Measurements from ENCODE around the gene NEAT1.

DNA sequence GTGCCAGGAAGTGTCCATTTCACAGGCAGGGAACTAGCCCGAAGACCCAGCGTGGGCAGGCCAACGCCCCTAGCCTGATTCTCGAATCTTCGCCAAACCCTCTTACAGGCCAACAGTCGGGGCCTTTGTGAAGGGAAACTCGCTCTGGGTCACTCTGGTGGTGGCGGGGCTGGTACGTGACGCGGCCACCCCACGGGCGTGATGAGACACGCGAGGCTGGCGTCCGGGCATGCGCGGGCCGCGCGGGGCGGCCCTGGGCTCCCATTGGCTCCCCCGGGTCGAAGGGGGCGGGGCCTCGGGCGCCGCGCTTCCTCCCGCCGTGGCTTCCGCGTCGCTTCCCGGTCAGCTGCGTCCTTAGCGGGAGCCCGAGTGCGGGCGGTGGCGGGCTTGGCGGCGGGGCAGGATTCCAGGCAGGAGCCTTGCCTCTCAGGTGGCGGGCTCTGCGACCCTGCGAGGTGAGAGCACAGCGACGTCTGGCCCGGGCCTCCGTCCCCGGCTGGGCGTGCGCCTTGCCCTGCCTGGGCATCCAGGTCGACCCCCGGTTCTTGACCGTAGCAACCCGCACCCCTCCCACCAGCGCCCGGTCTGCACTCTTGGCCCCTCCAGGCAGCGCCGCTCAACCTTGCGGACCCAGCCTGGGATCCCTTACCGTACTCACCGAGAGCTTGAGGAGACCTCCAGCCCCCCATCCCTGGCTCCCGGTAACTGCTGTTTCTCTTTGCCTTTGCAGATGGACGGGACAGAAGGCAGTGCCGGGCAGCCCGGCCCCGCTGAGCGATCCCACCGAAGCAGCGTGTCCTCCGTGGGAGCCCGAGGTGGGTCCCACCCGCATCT lies 36.1 kb upstream of the NEAT1 start, which contains the start of gene FRMD8:
- TF ChIP-seq CTCF (IDR thresholded peaks at IDR 0.05; ENCODE audit: poor library complexity, severe bottlenecking) = no peak
- no peak for TF ChIP-seq EP300 (conservative IDR thresholded peaks at IDR 0.05; ENCODE audit: poor library complexity, severe bottlenecking)
- peak; percentile 44 for TF ChIP-seq TAF1 (IDR thresholded peaks at IDR 0.05; ENCODE audit: low read depth)
- TF ChIP-seq EZH2 (IDR thresholded peaks at IDR 0.05; ENCODE audit: borderline replicate concordance, insufficient read depth, low read length, poor library complexity, severe bottlenecking) = no peak
- TF ChIP-seq SMC3 (conservative IDR thresholded peaks at IDR 0.05; ENCODE audit: poor library complexity) = peak; percentile 40

Data from neural cell (in vitro differentiated cells).